Omental fat pad (tissue), 4 donors: ENCODE data around the gene TSGA10IP. TPM values are rescaled to one million over a fixed set of nuclear protein-coding genes. Genes with fewer than 3 reads are reported as not detected.

Experiments
- ATAC-seq: fragments of 150-250 bp; one replicate; pipeline ENCODE4 v1.9.1; 2016; ENCODE audit warnings: mild to moderate bottlenecking, moderate library complexity; ENCODE audit not compliant: low FRiP score
- DNase-seq: peaks from one replicate; pipeline ENCODE4 v3.0.0-alpha.2; 2019; ENCODE audit warnings: low spot score
- CTCF ChIP-seq, 3 donors: fragments of 450-650 bp; IDR thresholded peaks; one replicate each; pipeline ENCODE4 v1.5.1; 2016 to 2017; ENCODE audit warnings: antibody characterized with exemption in 3 of 3, mild to moderate bottlenecking in 3 of 3, moderate library complexity in 2 of 3
- total RNA-seq, 4 donors: library from RNA; depleted of rRNA; stranded (reverse); fragments of >200 nt; gene quantifications; one replicate each; pipeline ENCODE4 v1.1.0, GENCODE V29; 2016

Gene TSGA10IP
- total RNA-seq, 4 donors from 2014 or later: 0.24 TPM; not detected in 3

- DNase-seq (no peak), ATAC-seq (no peak)
- TF ChIP-seq CTCF (IDR thresholded peaks at IDR 0.05): no peak
These were observed 13.0 kb downstream of the TSGA10IP start for GRCh38 chr11:65958291-65958690.

DNA sequence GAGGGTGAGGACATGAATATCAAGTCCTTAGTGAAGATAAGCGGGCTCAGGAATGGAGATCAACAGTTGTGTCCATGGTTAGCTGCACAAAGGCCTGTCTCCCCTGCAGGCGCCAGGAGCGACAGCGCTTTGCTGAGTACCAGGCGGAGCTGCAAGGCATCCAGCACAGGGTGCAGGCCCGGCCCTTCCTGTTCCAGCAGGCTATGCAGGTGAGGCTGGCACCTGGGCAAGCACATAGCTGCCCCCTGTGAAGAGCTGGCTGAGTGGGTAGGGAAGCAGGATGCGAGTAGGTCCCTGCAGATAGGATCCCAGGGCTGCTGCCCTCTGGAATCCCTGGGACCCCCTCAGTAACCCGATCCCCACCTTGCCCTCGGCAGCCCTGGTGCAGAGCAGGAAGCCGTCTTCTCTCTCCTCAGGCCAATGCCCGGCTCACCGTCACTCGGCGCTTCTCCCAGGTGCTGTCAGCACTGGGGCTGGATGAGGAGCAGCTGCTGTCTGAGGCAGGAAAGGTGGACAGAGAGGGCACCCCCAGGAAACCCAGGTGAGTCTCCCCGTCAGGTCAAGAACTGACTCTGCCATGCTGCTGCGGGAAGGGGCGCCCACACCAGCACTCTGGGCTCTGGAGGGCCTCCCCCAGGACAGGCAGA is 13.6 kb downstream of the TSGA10IP start:
- no peak for TF ChIP-seq CTCF (IDR thresholded peaks at IDR 0.05)
- DNase-seq (no peak), ATAC-seq (no peak)

DNA sequence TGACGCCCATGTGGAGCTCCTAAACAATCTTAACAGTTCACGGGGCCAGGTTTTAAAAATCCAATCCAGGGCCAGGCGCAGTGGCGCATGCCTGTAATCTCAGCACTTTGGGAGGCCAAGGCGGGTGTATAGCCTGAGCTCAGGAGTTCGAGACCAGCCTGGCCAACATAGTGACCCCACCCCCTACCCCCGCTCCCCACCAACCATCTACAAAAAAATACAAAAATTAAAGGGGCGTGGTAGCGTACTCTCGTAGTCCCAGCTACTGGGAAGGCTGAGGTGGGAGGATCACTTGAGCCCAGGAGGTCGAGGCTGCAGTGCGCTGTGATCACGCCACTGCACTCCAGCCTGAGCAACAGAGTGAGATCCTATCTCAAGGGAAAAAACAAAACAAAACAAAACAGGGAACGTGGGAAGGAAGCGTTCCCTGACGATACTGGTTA is 15.6 kb downstream of the TSGA10IP start:
- DNase-seq: no peak
- TF ChIP-seq CTCF (IDR thresholded peaks at IDR 0.05): no peak

DNA sequence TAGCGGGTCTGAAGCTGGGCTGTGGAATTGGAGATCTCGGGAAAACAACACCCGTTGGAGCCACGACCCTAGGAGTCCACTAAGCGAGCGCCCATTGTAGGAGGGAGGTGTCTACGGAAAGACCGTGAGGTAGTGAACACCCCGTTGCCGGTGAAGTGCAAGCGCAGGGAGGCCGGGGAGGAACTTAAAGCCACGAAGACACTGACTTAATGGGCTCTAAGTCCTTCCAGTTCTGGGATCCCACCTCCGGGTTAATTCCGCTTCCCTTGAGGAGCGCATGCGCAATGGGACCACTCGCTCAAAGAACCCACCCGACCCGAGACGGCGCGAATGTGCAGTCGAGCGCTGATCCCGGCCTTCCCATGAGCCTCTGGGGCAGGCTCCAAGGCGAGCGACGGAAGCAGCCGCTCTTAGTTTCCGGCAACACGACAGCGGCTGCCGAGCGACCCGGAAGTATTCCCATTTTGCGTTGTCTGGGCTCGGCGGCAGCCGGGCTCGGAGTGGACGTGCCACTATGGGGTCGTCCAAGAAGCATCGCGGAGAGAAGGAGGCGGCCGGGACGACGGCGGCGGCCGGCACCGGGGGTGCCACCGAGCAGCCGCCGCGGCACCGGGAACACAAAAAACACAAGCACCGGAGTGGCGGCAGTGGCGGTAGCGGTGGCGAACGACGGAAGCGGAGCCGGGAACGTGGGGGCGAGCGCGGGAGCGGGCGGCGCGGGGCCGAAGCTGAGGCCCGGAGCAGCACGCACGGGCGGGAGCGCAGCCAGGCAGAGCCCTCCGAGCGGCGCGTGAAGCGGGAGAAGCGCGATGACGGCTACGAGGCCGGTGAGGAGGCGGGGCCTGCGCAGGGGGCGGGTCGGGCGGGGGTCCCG is 16.2 kb downstream of the TSGA10IP start, which contains the start of gene SART1:
SART1 (plus strand) TSS at position 468 of the 874 bp plus-strand sequence; CDS start at position 515, 47 bp downstream.
- DNase-seq (peak; percentile 88), ATAC-seq (peak; percentile 96)
- TF ChIP-seq CTCF (IDR thresholded peaks at IDR 0.05): no peak

More for the DNA sequence above, 15.6 kb downstream of the TSGA10IP start:
- no peak for ATAC-seq

DNA sequence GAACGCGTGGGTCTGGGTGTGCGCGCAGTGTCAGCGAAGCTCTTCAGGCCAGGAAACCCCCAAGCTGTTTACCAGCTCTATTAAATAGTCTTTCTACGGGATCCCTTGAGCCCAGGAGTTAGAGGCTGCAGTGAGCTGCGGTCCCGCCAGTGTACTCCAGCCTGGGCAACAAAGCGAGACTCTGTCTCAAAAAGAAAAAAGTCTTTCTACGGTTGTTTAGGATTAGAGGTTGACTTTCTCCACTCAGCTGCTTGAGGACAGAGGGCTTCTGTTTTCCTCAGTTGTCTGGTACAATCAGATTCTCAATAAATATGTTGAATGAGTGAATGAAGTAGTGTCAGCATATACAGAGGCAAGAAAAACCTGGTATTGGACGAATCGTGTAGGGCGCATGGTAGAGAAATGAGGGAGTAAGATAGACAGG is 16.9 kb downstream of the TSGA10IP start:
- no peak for DNase-seq
- no peak for ATAC-seq
- TF ChIP-seq CTCF (IDR thresholded peaks at IDR 0.05): no peak

DNA sequence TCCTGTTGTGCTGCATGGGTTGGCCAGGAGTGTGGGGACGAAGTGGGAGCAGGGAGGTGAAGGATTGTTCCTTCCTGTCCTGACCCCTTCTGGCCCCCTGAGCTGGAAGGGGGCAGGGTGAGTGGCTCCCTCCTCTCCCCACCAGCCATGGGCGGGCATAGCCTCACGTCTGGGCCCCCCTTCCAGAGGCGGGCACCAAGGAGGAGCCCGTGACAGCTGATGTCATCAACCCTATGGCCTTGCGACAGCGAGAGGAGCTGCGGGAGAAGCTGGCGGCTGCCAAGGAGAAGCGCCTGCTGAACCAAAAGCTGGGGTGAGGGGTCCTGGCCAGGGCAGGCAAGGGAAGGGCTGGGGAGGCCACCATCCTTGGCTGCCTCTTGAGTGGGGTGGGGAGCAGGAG is 19.6 kb downstream of the TSGA10IP start:
- no peak for ATAC-seq
- DNase-seq: no peak
- no peak for TF ChIP-seq CTCF (IDR thresholded peaks at IDR 0.05)
